HL-60 (cell line): Measurements from ENCODE around the gene KANSL1.
"Not testable (repeated sequence)": the region's sequence is repeated elsewhere in the genome, so short reads cannot be mapped to it uniquely, and the experiment has no call there.

Source experiments
- DNase-seq, 2 experiments: peaks; one replicate each; pipeline ENCODE4 v3.0.0-alpha.2; 2010 to 2020; ENCODE audit warnings: low read depth in 1 of 2, low spot score in 1 of 2
- H3K27ac ChIP-seq: fragments of 250-450 bp; sonication (Bioruptor Pico); replicated peaks from 2 replicates; pipeline ENCODE4 v1.5.1; 2020; ENCODE audit warnings: mild to moderate bottlenecking, moderate library complexity
- H3K27me3 ChIP-seq: fragments of 250-450 bp; sonication (Bioruptor Pico); 2 replicates; pipeline ENCODE4 v1.5.1; 2021; ENCODE audit warnings: mild to moderate bottlenecking, moderate library complexity; ENCODE audit not compliant: insufficient read depth, poor library complexity, severe bottlenecking
- H3K4me3 ChIP-seq: replicated peaks from 2 replicates; pipeline ENCODE4 v1.5.1; 2011; ENCODE audit warnings: mild to moderate bottlenecking, control low read depth, low read length; ENCODE audit not compliant: insufficient read depth
- GABPA ChIP-seq: IDR thresholded peaks from 2 replicates; pipeline ENCODE4 v1.6.1; 2012; ENCODE audit warnings: low read depth
- POLR2AphosphoS5 ChIP-seq: IDR thresholded peaks from 2 replicates; pipeline ENCODE4 v1.6.1; 2012; ENCODE audit warnings: low read depth
- SPI1 ChIP-seq: IDR thresholded peaks from 2 replicates; pipeline ENCODE4 v1.6.1; 2012; ENCODE audit warnings: low read depth, mild to moderate bottlenecking, borderline replicate concordance
- long read RNA-seq: library from polyadenylated mRNA; unstranded; transcript quantifications from one replicate; pipeline ENCODE4 v2.0.0, GENCODE V29; 2020
- TF ChIP-seq, protein P1 (sequence below): IDR thresholded peaks from one replicate; pipeline ENCODE4 v1.5.1; 2011; ENCODE audit warnings: low read length, control low read depth, inconsistent platforms; ENCODE audit not compliant: insufficient read depth
- TF ChIP-seq, protein P2 (sequence below): IDR thresholded peaks from 2 replicates; pipeline ENCODE4 v1.6.1; 2012; ENCODE audit warnings: low read depth; ENCODE audit not compliant: insufficient replicate concordance

KANSL1 gene, protein sequence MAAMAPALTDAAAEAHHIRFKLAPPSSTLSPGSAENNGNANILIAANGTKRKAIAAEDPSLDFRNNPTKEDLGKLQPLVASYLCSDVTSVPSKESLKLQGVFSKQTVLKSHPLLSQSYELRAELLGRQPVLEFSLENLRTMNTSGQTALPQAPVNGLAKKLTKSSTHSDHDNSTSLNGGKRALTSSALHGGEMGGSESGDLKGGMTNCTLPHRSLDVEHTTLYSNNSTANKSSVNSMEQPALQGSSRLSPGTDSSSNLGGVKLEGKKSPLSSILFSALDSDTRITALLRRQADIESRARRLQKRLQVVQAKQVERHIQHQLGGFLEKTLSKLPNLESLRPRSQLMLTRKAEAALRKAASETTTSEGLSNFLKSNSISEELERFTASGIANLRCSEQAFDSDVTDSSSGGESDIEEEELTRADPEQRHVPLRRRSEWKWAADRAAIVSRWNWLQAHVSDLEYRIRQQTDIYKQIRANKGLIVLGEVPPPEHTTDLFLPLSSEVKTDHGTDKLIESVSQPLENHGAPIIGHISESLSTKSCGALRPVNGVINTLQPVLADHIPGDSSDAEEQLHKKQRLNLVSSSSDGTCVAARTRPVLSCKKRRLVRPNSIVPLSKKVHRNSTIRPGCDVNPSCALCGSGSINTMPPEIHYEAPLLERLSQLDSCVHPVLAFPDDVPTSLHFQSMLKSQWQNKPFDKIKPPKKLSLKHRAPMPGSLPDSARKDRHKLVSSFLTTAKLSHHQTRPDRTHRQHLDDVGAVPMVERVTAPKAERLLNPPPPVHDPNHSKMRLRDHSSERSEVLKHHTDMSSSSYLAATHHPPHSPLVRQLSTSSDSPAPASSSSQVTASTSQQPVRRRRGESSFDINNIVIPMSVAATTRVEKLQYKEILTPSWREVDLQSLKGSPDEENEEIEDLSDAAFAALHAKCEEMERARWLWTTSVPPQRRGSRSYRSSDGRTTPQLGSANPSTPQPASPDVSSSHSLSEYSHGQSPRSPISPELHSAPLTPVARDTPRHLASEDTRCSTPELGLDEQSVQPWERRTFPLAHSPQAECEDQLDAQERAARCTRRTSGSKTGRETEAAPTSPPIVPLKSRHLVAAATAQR (N-terminal part only)
- long read RNA-seq, full-length matches to known transcripts: 15 of 54 reads
- long read RNA-seq, partial matches to known transcripts: 27 of 54 reads
- long read RNA-seq, other reads (novel, unspliced or antisense): 12 of 54 reads

DNA sequence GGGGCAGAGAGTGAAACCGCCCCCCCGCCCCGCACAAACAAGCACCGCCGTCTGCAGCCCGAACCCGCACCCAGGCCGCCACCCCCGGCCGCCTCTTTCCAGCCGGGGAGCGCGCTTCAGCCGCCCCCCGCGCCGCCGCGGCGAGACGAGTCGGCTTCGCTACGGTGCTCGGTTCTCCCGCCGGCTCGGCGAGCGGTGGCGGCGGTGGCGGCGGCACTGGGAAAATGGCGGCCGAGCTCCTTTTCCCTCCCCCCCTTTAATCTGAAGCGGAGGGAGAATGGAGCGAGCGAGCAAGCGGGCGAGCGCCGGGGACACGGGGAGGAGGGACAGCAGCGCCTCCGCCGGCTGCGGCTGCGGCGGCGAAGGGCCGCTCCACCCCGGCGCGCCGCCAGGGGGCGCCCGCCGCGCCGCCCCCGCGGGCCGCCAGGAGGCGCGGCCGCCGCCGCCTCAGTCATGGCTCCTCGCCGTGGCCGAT is at the start of gene KANSL1:
Gene KANSL1, minus strand, starts transcription at position 279 of the 475 bp plus-strand sequence. CDS start 21,286 bp downstream, outside the sequence.
- no peaks in the 10 kb centered on the region for H3K27me3 ChIP-seq
- TF ChIP-seq, protein P1, sequence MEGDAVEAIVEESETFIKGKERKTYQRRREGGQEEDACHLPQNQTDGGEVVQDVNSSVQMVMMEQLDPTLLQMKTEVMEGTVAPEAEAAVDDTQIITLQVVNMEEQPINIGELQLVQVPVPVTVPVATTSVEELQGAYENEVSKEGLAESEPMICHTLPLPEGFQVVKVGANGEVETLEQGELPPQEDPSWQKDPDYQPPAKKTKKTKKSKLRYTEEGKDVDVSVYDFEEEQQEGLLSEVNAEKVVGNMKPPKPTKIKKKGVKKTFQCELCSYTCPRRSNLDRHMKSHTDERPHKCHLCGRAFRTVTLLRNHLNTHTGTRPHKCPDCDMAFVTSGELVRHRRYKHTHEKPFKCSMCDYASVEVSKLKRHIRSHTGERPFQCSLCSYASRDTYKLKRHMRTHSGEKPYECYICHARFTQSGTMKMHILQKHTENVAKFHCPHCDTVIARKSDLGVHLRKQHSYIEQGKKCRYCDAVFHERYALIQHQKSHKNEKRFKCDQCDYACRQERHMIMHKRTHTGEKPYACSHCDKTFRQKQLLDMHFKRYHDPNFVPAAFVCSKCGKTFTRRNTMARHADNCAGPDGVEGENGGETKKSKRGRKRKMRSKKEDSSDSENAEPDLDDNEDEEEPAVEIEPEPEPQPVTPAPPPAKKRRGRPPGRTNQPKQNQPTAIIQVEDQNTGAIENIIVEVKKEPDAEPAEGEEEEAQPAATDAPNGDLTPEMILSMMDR: peak; percentile 43
- no peak for TF ChIP-seq GABPA
- TF ChIP-seq, protein P2, sequence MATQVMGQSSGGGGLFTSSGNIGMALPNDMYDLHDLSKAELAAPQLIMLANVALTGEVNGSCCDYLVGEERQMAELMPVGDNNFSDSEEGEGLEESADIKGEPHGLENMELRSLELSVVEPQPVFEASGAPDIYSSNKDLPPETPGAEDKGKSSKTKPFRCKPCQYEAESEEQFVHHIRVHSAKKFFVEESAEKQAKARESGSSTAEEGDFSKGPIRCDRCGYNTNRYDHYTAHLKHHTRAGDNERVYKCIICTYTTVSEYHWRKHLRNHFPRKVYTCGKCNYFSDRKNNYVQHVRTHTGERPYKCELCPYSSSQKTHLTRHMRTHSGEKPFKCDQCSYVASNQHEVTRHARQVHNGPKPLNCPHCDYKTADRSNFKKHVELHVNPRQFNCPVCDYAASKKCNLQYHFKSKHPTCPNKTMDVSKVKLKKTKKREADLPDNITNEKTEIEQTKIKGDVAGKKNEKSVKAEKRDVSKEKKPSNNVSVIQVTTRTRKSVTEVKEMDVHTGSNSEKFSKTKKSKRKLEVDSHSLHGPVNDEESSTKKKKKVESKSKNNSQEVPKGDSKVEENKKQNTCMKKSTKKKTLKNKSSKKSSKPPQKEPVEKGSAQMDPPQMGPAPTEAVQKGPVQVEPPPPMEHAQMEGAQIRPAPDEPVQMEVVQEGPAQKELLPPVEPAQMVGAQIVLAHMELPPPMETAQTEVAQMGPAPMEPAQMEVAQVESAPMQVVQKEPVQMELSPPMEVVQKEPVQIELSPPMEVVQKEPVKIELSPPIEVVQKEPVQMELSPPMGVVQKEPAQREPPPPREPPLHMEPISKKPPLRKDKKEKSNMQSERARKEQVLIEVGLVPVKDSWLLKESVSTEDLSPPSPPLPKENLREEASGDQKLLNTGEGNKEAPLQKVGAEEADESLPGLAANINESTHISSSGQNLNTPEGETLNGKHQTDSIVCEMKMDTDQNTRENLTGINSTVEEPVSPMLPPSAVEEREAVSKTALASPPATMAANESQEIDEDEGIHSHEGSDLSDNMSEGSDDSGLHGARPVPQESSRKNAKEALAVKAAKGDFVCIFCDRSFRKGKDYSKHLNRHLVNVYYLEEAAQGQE: no peak
- peak; percentile 19 for TF ChIP-seq POLR2AphosphoS5
- TF ChIP-seq SPI1: no peak
- peak within 1 kb of the TSS; percentile 93 for H3K27ac ChIP-seq
- peak; percentile 82 to 95 for DNase-seq
- H3K4me3 ChIP-seq: peak within 1 kb of the TSS; percentile 94

DNA sequence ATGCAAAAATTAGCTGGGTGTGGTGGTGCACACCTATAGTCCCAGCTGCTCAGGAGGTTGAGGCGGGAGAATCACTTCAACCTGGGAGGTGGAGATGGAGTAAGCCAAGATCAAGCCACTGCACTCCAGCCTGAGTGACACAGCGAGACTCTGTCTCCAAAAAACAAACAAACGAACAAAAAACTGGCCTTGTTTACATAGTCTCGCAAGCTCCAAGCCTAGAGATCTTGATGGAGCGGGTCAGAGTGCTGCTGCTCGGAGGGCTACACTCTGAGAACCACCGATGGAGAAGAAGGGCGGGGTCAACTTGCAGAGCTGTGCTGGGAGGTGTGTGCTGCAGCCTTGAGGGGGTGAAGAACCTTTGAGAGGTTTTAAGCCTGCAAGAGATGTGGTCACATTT is 38.1 kb upstream of the KANSL1 start:
- not testable (repeated sequence) for DNase-seq, H3K4me3 ChIP-seq, H3K27ac ChIP-seq, H3K27me3 ChIP-seq

DNA sequence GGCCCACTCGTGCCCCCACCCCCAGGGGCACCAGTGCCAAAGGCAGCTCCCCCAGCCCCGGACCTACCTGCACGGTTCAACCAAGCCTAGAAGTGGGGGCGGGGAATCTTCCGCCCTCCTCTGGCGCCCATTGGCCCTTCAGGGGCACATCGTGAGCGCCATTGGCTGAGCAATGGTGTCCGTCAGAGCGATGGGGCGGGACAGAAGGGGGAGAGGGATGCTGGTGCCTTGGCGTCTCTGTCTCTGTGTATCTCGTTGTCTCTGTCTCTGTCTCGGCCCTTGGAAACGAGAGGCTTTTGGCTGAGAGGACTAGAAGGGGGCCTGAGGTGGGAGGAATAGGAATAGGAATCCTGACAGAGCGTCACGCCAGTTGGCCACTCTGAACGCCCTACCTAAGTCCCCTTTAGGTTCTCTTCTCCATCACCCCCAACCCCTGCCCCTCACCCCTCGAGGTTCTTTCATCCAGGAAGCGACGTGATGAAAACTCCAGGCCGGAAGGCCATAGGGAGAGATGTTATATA is 32.1 kb upstream of the KANSL1 start:
- peak overlapping the region; percentile 64 for H3K4me3 ChIP-seq
- not testable (repeated sequence) for H3K27me3 ChIP-seq, H3K27ac ChIP-seq
- 0 out of 2 replicates have a peak, but pooled peaks have one; percentile 17 for TF ChIP-seq POLR2AphosphoS5
- DNase-seq: peak; percentile 96 to 100

DNA sequence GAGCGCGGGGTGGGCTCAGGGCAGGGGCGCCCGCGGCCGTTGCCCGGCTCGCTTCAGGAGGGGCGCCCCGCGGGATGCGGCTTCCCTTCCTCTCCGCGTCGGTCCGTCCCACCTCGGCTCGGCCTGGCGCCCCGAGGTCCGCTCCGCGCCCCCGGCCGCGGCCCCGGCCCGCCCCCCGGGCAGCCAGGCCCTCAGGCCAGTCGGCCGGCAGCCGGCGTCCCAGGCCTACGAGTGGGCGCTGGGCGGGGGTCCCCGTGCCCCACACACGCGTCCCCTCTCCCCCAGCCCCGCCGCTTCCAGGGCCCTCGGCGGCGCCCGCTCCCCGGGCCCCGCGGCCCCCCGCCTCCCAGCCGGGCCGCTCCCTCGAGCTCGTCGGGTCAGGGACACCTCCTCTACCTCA is 31.6 kb upstream of the KANSL1 start:
- H3K4me3 ChIP-seq: peak overlapping the region; percentile 64
- H3K27me3 ChIP-seq, H3K27ac ChIP-seq, DNase-seq: not testable (repeated sequence)

DNA sequence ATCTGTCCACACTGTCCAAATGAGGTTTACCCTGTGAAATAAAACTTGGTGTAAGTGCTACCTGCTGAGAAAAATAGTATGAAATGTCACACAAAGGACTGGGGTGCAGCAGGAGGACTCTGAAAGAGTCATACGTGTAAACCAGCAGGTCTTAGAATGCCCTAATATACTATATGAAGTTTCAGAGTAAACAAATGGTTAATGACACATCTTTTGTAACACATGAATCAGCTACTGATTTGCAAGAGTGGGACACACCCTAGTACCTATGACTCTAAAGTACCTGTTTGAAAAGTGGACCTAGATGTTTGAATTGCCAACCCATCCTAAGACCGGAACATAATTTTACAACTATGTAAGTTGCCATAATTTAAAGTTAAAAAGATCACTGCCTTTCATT is 29.8 kb upstream of the KANSL1 start:
- not testable (repeated sequence) for H3K4me3 ChIP-seq, DNase-seq, H3K27me3 ChIP-seq, H3K27ac ChIP-seq

DNA sequence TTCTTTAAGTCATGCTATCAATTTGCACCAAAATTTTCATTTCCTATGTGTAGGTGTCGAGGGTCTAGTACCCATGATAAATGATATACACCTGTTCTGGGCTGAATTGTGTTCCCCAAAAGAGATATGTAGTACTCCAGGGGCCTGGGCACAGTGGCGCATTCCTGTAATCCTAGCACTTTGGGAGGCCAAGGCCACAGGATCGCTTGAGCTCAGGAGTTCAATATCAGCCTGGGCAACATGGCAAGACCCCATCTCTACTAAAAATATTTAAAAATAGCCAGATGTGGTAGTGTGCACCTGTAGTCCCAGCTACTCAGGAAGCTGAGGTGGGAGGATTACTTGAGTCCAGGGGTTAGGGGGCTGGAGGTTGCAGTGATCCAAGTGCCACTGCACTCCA is 23.5 kb upstream of the KANSL1 start:
- TF ChIP-seq, protein P2: no peak
- TF ChIP-seq, protein P1: no peak
- TF ChIP-seq SPI1: no peak
- TF ChIP-seq GABPA: no peak
- TF ChIP-seq POLR2AphosphoS5: no peak
- Histone ChIP-seq H3K4me3 (no peak overlapping the region), H3K27me3 (no peaks in the 10 kb centered on the region), H3K27ac (no peak overlapping the region)
- no peak for DNase-seq
